GM12891 (cell line): Measurements from ENCODE around the gene PDXK.

ENCODE experiments used
- POLR2A ChIP-seq: IDR thresholded peaks from 2 replicates; pipeline ENCODE4 v1.6.1; 2011; ENCODE audit warnings: low read depth, low read length, control low read depth
- TAF1 ChIP-seq: IDR thresholded peaks from 2 replicates; pipeline ENCODE4 v1.6.1; 2011; ENCODE audit warnings: low read depth, low read length, control low read depth

DNA sequence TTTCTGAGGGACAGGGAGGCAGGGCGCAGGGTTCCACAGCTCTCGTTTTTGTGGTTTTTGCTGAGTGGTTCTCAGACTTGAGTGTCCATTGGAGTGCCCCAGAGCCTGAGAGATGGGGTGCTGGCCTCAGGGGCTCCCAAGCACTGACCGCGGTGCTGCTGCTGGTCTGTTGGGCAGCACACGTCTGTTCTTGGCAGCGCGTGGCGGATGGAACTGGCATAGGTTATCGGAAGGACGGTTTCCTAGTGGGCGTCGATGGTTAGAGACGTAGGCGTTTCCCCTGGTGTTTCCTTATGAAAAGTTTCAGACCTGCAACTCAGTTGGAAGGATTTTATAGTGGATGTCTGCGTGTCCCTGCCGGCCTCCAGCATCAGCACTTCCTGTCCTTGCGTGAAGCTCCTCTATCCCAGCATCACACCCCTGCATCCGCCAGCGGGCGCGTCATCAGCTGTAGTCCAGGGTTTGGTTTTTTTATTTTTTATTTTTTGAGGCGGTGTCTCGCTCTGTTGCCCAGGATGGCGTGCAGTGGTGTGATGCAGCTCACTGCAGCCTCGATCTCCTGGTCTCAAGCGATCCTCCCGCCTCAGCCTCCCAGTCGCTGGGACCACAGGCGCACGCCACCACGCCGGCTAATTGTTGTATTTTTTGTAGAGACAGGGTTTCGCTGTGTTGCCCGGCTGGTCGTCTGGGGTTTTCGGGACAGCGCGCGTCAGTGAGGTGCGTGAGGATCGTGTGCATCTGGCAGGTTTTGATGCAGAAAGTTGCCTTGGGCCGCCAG, 82.3 kb downstream of the PDXK start:
- TF ChIP-seq POLR2A (no peak), TAF1 (no peak)
